DND-41 (cell line): Measurements from ENCODE around the gene MALRD1.
"Not testable (repeated sequence)": the region's sequence is repeated elsewhere in the genome, so short reads cannot be mapped to it uniquely, and the experiment has no call there.

ENCODE experiments used
- ATAC-seq: fragments of 200-7000 bp; cut with Tn5 transposase; 3 replicates; pipeline ENCODE4 v1.9.1; 2021; ENCODE audit warnings: low read depth; ENCODE audit not compliant: insufficient read depth
- DNase-seq: peaks from one replicate; pipeline ENCODE4 v3.0.0-alpha.2; 2020
- H2AFZ ChIP-seq: 2 replicates; pipeline ENCODE4 v1.6.0; 2012; ENCODE audit warnings: low read depth, low read length
- H3K27ac ChIP-seq: 2 replicates; pipeline ENCODE4 v1.5.1; 2012; ENCODE audit warnings: low read length, inconsistent platforms
- H3K27me3 ChIP-seq: fragments of 200-600 bp; sonication (generic); 2 replicates; pipeline ENCODE4 v1.6.0; 2012; ENCODE audit warnings: low read length, mild to moderate bottlenecking, inconsistent platforms; ENCODE audit not compliant: insufficient read depth, poor library complexity
- H3K36me3 ChIP-seq: 2 replicates; pipeline ENCODE4 v1.5.1; 2012; ENCODE audit warnings: low read length, inconsistent platforms; ENCODE audit not compliant: insufficient read depth
- H3K4me1 ChIP-seq: 2 replicates; pipeline ENCODE4 v1.5.1; 2012; ENCODE audit warnings: mild to moderate bottlenecking, low read length; ENCODE audit not compliant: insufficient read depth
- H3K4me2 ChIP-seq: 2 replicates; pipeline ENCODE4 v1.6.0; 2012; ENCODE audit warnings: mild to moderate bottlenecking, moderate library complexity, low read length, inconsistent platforms; ENCODE audit not compliant: insufficient read depth
- H3K4me3 ChIP-seq, 2 experiments: fragments of 200-600 bp in 1 of 2; shearing (Covaris generic) in 1 of 2; 2 replicates each; pipeline ENCODE4 v1.5.1; 2012 to 2016; ENCODE audit warnings: inconsistent platforms in 2 of 2, low read length in 2 of 2, mild to moderate bottlenecking in 2 of 2, low read depth in 1 of 2, moderate library complexity in 1 of 2
- H3K79me2 ChIP-seq: 2 replicates; pipeline ENCODE4 v1.6.0; 2012; ENCODE audit warnings: low read length, inconsistent platforms; ENCODE audit not compliant: insufficient read depth
- H3K9ac ChIP-seq: 2 replicates; pipeline ENCODE4 v1.6.0; 2012; ENCODE audit warnings: low read depth, mild to moderate bottlenecking, inconsistent platforms, low read length, moderate library complexity
- H3K9me3 ChIP-seq: 2 replicates; pipeline ENCODE4 v1.5.1; 2012; ENCODE audit warnings: low read length, moderate library complexity, mild to moderate bottlenecking, inconsistent platforms; ENCODE audit not compliant: insufficient read depth, severe bottlenecking
- H4K20me1 ChIP-seq: 2 replicates; pipeline ENCODE4 v1.6.0; 2012; ENCODE audit warnings: low read length; ENCODE audit not compliant: insufficient read depth
- EZH2 ChIP-seq: IDR thresholded peaks from 3 replicates; pipeline ENCODE4 v1.6.1; 2012; ENCODE audit warnings: borderline replicate concordance, low read depth, mild to moderate bottlenecking, moderate library complexity, low read length, inconsistent platforms; ENCODE audit not compliant: severe bottlenecking
- TF ChIP-seq, protein P1 (sequence below): IDR thresholded peaks from 2 replicates; pipeline ENCODE4 v1.5.1; 2012; ENCODE audit warnings: borderline replicate concordance, low read length, moderate library complexity, mild to moderate bottlenecking; ENCODE audit not compliant: poor library complexity, severe bottlenecking; ENCODE audit errors: extremely low read depth

Gene MALRD1

DNA sequence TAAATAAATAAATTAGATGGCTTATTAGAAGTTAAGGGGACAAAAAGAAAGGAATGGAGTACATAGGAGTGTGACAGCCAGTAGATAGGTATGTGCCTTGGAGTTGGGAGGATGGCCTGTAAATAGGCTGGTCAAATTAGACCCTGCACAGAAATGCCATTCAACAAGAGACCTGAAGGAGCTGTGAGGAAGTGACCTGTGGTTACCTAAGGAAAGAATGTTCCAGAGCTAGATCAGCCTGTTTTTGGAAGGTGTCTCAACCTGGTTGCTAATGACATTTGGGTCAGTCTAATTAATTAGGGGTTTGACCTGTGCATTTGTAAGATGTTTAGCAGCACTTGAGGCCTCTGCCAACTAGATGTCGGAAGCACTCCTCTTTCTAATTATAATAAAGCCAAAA is 452.4 kb downstream of the MALRD1 start:
- no peak overlapping the region for H3K4me3 ChIP-seq
- no peak overlapping the region for H3K9ac ChIP-seq
- no peaks in the 10 kb centered on the region for H3K36me3 ChIP-seq
- DNase-seq, result no peak
- H3K4me2 ChIP-seq, result no peak overlapping the region
- H3K27me3 ChIP-seq, result no peaks in the 10 kb centered on the region
- H3K27ac ChIP-seq, result no peak overlapping the region
- TF ChIP-seq EZH2, result no peak
- TF ChIP-seq, protein P1, sequence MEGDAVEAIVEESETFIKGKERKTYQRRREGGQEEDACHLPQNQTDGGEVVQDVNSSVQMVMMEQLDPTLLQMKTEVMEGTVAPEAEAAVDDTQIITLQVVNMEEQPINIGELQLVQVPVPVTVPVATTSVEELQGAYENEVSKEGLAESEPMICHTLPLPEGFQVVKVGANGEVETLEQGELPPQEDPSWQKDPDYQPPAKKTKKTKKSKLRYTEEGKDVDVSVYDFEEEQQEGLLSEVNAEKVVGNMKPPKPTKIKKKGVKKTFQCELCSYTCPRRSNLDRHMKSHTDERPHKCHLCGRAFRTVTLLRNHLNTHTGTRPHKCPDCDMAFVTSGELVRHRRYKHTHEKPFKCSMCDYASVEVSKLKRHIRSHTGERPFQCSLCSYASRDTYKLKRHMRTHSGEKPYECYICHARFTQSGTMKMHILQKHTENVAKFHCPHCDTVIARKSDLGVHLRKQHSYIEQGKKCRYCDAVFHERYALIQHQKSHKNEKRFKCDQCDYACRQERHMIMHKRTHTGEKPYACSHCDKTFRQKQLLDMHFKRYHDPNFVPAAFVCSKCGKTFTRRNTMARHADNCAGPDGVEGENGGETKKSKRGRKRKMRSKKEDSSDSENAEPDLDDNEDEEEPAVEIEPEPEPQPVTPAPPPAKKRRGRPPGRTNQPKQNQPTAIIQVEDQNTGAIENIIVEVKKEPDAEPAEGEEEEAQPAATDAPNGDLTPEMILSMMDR, result no peak
- H2AFZ ChIP-seq, result no peak overlapping the region
- no peak for ATAC-seq
- H4K20me1 ChIP-seq, result no peaks in the 10 kb centered on the region
- no peaks in the 10 kb centered on the region for H3K9me3 ChIP-seq
- H3K4me1 ChIP-seq, result no peaks in the 10 kb centered on the region
- no peaks in the 10 kb centered on the region for H3K79me2 ChIP-seq

DNA sequence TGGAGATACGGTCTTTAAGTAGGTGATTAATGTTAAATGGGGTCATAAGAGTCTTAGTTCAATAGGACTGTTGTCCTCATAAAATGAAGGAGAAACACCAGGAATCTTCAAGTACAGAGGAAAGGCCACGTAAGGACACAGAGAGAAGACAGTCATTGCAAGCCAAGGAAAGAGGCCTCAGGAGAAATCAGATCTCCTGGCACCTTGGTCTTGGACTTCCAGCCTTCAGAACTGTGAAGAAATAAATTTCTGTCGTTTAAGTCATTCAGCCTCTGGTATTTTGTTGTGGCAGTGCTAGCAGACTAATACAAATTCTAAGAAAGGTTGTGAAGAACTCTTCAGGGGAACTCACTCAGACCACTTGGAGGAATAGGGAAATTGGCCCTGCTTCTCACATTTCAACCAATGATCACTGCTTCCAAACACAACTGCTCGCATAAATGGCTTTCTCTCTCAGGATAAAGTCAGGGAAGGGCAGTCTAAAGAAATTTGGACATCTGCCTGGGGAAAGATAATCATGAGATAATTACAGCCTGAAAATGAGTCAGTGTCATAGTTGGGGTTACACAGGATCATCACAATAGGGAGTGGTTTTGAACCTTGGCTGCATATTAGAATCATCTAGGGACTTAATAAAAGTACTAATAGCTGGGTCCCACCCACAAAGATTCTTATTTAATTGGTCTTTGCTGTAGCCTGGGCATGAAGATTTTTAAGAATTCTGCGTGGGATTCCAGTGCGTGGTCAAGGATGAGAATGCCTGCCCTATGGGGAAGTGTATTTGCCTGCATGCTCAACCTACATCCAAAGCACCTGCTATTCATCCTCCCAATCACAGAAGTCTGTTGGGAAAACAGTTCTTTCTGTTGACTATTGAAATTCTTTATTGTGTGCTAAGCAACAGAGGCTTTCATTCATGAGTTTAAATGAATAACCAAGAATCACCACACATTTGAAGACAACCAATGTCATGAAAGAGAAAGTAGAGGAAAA is 457.0 kb downstream of the MALRD1 start:
- ATAC-seq, result no peak
- Histone ChIP-seq H3K4me1 (no peaks in the 10 kb centered on the region), H3K36me3 (no peaks in the 10 kb centered on the region), H3K9me3 (no peaks in the 10 kb centered on the region), H3K79me2 (no peaks in the 10 kb centered on the region), H3K4me3 (no peak overlapping the region), H3K27me3 (no peaks in the 10 kb centered on the region), H3K9ac (no peak overlapping the region), H3K4me2 (no peak overlapping the region), H3K27ac (no peak overlapping the region), H2AFZ (no peak overlapping the region), H4K20me1 (no peaks in the 10 kb centered on the region)
- TF ChIP-seq, protein P1, result no peak
- TF ChIP-seq EZH2, result no peak
- DNase-seq, result no peak

DNA sequence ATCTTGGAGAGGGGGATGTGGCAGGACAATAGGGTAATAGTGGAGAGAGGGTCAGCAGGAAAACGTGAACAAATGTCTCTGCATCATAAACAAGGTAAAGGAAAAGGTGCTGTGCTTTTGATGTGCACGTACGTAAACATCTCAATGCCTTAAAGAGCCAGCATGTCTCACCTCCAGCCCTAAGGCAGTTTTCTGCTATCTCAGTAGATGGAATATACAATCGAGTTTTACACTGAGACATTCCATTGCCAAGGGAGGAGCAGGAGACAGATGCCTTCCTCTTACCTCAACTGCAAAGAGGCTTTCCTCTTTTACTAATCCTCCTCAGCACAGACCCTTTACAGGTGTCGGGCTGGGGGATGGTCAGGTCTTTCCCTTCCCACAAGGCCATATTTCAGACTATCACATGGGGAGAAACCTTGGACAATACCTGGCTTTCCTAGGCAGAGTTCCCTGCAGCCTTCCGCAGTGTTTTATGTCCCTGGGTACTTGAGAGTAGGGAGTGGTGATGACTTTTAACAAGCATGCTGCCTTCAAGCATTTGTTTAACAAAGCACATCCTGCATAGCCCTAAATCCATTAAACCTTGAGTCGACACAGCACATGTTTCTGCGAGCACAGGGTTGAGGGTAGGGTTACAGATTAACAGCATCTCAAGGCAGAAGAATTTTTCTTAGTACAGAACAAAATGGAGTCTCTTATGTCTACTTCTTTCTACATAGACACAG is 461.6 kb downstream of the MALRD1 start:
- H3K9me3 ChIP-seq, H3K9ac ChIP-seq, H3K27me3 ChIP-seq, H3K4me2 ChIP-seq, ATAC-seq, H4K20me1 ChIP-seq, H3K4me3 ChIP-seq, H3K27ac ChIP-seq, H3K4me1 ChIP-seq, H3K79me2 ChIP-seq, H2AFZ ChIP-seq, DNase-seq, H3K36me3 ChIP-seq: not testable (repeated sequence)

DNA sequence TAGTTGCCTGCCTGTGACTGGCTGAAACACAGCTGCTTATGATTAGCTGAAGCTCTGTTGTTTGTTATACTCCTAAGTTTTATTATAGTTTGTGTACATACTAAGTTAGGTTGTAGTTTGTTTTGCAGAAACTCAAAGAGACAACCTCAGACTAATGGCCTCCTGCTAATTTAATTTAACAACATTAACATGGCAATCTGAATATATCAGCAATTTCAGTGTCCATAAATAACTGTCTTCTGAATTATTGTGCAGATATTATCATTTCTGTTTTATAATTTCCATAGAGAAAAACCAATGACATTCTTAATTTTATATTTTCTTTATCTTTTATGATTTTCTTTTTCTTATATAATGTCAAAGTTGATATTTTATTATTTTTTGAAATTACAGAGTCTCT is 469.5 kb downstream of the MALRD1 start:
- Histone ChIP-seq H3K79me2 (no peaks in the 10 kb centered on the region), H3K9ac (no peak overlapping the region), H3K9me3 (no peaks in the 10 kb centered on the region), H3K4me3 (no peak overlapping the region), H3K27ac (no peak overlapping the region), H4K20me1 (no peaks in the 10 kb centered on the region), H2AFZ (no peak overlapping the region), H3K36me3 (no peaks in the 10 kb centered on the region), H3K4me1 (no peaks in the 10 kb centered on the region), H3K27me3 (no peaks in the 10 kb centered on the region), H3K4me2 (no peak overlapping the region)
- DNase-seq (no peak), ATAC-seq (no peak)
- TF ChIP-seq EZH2, result no peak
